Measurements from ENCODE around the gene CPLANE2.

The CPLANE2 gene

DNA sequence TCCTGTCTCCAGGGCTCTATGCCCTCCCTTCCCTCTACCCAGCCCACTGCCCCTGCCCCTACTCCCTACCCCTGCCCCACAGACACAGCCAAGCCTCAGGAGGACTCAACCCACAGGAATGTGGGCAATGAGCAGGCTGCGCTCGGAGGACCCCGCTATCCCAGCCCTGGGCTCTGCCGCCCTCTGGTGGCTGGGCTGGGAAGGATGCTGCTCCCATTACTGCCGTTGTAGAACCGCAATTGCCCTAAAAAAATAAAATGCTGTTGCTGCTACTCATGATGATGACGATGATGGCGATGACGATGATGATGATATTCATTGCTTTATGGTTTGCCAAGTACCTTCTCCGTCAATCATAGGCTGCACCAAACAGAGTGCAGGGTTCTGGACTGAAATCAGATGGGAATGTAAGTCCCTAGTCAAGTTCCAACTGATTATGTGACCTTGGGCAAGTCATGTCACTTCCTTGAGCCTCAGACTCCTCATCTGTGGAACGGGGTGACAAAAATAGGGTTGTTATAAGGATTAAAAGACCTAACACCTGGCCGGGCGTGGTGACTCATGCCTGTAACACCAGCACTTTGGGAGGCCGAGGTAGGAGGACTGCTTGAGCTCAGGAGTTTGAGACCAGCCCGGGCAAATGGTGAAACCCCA lies 49.1 kb downstream of the CPLANE2 start:
- DNase-seq = peak; percentile 68

DNA sequence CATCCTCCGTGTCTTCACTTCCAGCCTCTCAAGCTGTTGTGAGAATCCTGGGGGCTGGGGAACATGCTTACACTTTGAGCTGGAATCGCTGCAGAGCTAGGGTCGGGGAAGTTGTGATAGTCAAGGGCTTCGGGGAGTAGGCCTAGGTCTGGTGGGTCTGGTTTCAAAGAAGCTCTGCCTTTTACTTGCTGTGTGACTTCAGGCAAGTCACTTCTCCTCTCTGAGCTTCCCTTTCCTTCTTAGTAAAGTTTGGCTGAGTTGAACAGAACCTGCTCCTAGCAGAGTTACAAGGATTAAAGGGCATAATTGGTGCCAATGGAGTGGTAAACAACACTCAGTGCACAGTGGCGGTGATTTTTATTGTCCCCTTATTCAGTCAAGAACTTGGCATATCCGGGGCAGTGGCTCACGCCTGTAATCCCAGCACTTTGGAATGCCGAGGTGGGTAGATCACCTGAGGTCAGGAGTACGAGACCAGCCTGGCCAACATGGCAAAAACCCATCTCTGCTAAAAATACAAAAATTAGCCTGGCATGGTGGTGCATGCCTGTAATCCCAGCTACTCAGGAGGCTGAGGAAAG lies 50.2 kb downstream of the CPLANE2 start:
- no peak for DNase-seq

DNA sequence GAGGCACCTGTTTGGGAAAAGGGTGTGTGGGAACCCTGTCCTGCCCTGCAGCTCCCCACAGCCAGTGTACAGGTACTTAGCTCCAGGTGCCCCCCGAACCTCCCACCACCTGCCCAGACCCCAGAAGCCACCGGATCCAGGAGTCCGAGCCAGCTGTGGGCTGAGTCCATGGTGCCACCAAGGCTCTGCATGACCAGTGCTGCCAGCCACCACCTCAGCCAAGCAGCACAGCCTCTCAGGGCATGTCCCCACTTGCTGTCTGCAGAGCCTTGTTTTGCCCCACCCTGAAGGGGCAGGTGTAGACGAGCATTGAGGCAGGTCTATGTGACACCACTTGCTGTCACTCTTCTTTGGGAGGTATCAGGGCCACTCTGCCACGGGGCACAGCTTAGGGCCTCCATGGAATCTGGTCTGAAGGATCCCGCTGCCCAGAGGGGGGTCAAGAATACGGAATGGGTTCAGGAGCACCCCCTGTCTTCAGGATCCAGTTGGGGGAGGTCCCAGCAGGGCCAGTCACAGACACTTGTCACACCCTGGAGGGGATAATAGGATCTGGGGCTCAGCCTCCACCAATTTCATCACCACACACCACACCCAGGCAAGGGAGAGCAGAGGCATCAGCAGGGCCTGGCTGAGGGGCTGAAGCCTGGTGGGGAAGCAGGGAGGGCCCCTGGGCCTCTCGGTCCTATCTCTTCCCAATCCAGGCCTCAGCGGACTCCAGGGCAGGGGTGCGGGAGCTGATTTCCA lies 52.3 kb downstream of the CPLANE2 start:
- no peak for DNase-seq

DNA sequence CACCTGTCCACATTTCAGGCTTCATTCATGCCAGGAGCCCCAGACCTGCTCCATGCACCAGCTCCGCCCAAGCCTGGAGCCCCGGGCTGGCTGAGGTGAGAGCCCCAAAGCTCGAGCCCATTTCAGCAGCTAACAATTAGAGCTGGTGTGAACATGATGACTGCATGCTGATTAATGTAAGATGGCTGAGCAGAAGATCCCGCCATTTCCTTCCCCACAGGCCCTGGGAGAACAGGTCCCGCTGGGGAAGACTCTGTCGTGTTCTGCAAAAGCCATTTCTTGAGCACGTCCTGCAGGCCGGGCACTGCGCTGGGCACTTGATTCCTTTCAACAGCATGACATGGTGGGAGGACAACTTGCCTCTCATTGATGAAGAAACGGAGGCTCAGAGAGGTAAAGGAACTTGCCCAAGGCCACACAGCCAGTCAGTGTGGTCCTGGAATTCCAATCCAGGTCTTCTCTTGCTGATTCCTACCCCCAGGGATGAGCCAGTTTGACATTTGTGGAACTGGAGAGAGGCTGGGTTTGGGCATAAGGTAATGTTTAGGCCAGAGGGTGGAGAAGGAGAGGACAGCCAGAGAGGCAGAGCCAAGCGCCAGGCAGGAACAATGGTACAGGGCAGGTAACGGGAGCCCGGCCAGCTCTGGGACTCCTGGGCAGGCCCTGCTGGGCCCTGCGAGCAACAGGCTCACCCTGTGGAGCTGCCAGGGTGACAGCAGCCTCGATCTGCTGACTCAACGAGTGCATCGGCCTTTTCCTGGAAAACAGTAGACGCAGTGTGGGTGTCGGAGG lies 53.0 kb downstream of the CPLANE2 start:
- DNase-seq = no peak

DNA sequence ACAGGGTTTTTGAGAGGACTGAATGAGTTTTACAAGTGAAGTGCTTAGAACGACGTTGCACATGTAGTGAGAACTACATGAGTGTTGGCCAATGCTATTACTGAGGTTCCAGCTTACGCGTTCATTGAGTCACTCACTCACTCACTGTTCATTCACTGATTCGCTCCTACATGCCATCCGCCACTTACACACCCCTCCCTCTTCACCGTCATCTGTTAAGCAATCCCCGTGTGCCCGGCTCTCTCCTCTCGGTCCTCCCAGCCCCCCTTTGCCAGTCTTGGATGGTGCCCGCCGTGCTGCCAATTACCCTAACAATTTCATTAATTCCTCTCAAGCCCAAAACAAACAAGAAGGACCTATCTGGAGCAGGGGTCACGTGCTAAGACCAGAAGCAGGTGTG lies 53.8 kb downstream of the CPLANE2 start:
- peak; percentile 66 for DNase-seq

DNA sequence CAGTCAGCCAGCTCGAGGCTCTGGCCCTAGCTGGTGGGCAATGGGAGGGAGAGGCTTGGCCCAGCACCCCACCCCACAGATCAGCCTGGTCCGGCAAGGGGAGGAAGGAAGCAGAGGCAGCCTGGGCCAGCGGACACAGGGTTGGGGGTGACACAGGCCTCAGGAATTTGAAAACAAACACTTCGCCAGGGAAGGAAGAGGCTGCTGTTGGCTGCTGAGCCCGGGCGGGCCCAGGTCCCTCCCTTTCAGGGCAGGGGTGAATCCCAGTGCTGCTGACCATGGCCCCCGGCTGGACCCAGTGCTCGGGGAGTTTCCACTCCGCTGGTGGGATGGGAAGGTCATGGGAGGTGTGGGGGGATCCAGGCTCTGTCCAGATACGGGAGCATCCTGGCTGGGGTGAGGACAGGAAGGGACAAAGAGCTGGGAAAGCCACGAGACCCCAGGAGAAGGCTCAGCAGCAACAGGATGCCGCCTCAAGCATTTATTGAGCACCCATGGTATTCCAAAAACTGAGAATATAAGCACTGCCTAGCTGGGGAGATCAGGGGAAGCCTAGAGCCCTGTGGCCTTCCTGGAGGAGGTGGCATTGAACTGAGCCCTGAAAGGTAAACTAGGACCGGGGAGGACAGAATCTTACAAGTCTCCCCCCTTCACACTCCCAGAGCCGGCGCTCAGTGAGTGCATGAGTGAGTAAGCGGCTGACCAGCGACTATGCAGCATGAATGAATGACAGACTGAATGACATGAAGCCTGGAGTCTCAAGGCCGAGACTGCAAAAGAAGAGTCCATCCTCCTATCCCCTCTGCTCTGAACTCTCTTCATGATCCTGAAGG lies 54.9 kb downstream of the CPLANE2 start:
- peak; percentile 89 for DNase-seq
